HG02852 (cell line): ENCODE results near the gene IQCE.

Experiments
- ATAC-seq: cut with Tn5 transposase; IDR thresholded peaks from one replicate; pipeline ENCODE4 v1.9.1; 2021; ENCODE audit warnings: mild to moderate bottlenecking, moderate library complexity; ENCODE audit not compliant: unreplicated experiment

Gene IQCE, protein sequence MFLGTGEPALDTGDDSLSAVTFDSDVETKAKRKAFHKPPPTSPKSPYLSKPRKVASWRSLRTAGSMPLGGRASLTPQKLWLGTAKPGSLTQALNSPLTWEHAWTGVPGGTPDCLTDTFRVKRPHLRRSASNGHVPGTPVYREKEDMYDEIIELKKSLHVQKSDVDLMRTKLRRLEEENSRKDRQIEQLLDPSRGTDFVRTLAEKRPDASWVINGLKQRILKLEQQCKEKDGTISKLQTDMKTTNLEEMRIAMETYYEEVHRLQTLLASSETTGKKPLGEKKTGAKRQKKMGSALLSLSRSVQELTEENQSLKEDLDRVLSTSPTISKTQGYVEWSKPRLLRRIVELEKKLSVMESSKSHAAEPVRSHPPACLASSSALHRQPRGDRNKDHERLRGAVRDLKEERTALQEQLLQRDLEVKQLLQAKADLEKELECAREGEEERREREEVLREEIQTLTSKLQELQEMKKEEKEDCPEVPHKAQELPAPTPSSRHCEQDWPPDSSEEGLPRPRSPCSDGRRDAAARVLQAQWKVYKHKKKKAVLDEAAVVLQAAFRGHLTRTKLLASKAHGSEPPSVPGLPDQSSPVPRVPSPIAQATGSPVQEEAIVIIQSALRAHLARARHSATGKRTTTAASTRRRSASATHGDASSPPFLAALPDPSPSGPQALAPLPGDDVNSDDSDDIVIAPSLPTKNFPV

DNA sequence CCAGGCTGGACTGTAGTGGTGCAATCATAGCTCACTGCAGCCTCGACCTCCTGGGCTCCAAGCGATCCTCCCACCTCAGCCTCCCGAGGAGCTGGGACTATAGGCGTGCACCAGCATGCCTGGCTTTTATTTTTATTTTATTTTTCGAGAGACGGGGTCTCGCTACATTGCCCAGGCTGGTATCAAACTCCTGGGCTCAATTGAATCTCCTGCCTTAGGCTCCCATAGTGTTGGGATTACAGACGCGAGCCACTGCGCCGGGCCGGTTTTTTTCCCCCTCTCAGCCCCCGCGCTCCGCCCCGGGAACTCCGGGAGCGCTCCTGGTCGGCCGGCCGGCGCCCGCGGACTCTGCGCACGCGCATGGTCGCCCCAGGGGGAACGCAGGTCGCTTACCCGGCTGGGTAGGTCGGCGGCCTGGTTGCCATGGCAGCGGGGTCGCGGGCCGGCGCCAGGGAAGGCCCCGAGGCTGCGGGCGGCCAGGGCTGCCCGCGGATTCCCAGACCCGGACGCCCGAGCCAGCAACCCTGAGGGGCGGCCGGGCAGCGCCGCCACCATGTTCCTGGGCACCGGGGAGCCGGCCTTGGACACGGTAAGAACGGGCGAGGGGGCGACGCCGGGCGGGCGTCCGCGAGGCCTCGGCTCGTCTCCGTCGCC, at the start of gene IQCE:
Gene IQCE (plus strand): TSS at position 351 of the 654 bp plus-strand sequence. CDS start 203 bp downstream, at position 554.
- ATAC-seq: peak; percentile 55

GRCh38 chr7:2509298-2509906, 49.4 kb upstream of the IQCE start:
- ATAC-seq: no peak

GRCh38 chr7:2510130-2510776, 48.5 kb upstream of the IQCE start:
- no peak for ATAC-seq

GRCh38 chr7:2510909-2511768, 47.6 kb upstream of the IQCE start:
- ATAC-seq: no peak

GRCh38 chr7:2511769-2512168, 47.0 kb upstream of the IQCE start:
- no peak for ATAC-seq

DNA sequence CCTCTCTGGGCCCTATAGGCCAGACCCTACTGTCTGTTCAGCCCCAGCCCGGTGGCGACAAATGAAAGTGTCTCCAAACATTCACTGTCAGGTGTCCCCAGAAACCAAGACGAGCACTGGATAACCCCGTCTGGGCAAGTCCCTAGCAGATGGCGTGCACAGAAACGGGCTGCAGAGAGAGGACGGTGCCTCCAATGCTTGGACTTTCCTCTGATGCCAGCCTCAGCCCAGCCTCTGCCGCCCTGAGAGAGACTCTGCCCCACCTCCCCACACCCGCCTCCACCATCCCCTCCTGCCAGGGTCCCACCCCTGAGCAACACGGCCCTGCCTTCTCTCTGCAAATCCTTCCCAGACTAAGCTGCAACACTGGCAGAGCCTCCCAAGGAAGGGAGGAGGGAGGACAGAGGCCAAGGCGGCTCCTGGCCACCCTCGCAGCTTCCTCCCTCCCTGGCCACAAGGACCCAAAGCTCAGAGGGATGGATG, 46.6 kb upstream of the IQCE start:
- no peak for ATAC-seq

DNA sequence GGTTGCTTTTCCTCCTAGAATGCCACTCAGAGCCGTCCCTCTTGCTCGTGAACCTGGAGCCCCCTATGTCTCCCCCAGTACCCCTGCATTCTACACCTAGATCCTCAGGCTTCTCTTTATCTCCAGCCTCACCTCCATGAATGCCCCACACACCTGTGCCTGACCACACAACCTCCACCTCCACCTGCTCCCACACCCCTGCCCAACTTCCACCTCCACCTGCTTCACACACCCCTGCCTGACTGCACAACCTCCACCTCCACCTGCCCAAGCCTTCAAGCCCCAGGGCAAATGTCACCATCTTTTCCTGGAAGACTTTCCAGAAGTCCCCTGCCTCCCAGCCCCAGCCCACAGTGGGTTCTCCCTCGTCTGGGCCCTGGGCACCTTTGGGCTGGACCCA, 46.1 kb upstream of the IQCE start:
- no peak for ATAC-seq

GRCh38 chr7:2513702-2514101, 45.1 kb upstream of the IQCE start:
- ATAC-seq: no peak

- ATAC-seq: no peak
Observed at GRCh38 chr7:2514473-2515423, 44.0 kb upstream of the IQCE start.

GRCh38 chr7:2515424-2516193, 43.2 kb upstream of the IQCE start:
- no peak for ATAC-seq

DNA sequence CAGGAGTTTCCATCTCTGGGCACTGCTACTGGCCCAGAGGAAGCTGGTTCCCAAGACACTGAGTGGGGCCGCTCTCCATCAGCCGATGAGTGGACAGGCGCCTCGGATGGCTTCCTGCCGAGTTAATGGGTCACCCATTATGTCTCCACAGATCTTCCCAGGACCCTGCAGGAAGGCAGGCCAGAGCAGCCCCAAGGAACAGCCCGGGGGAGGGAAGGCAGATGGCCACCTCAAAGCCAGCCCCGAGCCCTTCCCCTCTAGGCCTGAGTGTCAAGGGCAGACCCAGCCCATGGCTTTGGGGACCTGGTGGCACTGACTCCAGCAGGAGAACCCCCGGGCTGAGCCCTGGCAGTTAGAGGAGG, 42.6 kb upstream of the IQCE start:
- ATAC-seq: no peak

DNA sequence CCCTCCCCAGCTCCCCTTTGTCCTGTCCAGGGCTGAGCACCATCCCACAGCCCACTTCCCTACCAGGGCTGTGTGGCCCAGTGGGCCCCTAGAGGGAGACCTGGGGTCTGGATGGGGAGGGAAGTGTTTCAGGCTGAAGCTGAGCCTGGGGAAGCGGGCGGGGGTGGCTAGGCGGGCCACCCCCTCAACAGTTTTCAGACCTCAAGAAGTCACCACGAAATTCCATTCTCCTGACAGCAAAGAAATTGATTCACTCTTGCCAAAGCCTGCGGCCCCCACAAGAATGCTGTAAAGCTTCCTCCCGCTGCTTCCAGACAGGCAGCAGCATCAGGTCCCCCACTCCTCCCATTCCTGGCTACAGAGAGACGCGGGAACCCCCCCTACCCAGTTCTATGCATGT, 41.8 kb upstream of the IQCE start:
- no peak for ATAC-seq

GRCh38 chr7:2517678-2518507, 40.9 kb upstream of the IQCE start:
- ATAC-seq: no peak

- ATAC-seq: no peak
Observed at GRCh38 chr7:2518737-2519118, 40.1 kb upstream of the IQCE start.

GRCh38 chr7:2519119-2519930, 39.5 kb upstream of the IQCE start, which contains the start of gene LFNG:
LFNG (plus strand) TSS chr7:2519774; CDS start chr7:2519862, 88 bp downstream.
- ATAC-seq: peak; percentile 86

GRCh38 chr7:2520131-2520760, 38.5 kb upstream of the IQCE start:
- ATAC-seq: no peak
